Activated naive CD4-positive, alpha-beta T cell treated with anti-CD3 and anti-CD28 coated beads, Interleukin-2, amount 50 U/mL, for 72 hours (primary cell): Measurements from ENCODE around the gene MSS51. TPM values are rescaled to one million over a fixed set of nuclear protein-coding genes. Genes with fewer than 3 reads are reported as not detected.
A peak's percentile ranks its signal among the peaks of the same experiment; 100 is the strongest.

Experiments used
- ATAC-seq, 2 donors: fragments of 150-1000 bp; cut with Tn5 transposase; 2 replicates each; pipeline ENCODE4 v1.10.0; 2021; ENCODE audit warnings: mild to moderate bottlenecking in 2 of 2, moderate library complexity in 2 of 2
- DNase-seq, 2 donors: peaks; one replicate each; pipeline ENCODE4 v3.0.0; 2021 to 2022; ENCODE audit warnings: low spot score in 2 of 2
- H3K27ac Mint-ChIP-seq, 2 donors: one replicate each; pipeline ENCODE4 v1.8.0; 2022; ENCODE audit warnings: mild to moderate bottlenecking in 2 of 2, mixed read lengths in 2 of 2
- H3K36me3 Mint-ChIP-seq, 2 donors: one replicate each; pipeline ENCODE4 v1.8.0; 2022; ENCODE audit warnings: mixed read lengths in 2 of 2
- H3K9me3 Mint-ChIP-seq, 2 donors: one replicate each; pipeline ENCODE4 v1.8.0; 2022; ENCODE audit warnings: mixed read lengths in 2 of 2
- total RNA-seq, 2 donors: library from RNA; stranded (reverse); gene quantifications; one replicate each; pipeline ENCODE4 v1.2.3, GENCODE V29; 2022

MSS51 gene
- 1 to 10 TPM; 2.3 to 3.7 TPM for total RNA-seq

DNA sequence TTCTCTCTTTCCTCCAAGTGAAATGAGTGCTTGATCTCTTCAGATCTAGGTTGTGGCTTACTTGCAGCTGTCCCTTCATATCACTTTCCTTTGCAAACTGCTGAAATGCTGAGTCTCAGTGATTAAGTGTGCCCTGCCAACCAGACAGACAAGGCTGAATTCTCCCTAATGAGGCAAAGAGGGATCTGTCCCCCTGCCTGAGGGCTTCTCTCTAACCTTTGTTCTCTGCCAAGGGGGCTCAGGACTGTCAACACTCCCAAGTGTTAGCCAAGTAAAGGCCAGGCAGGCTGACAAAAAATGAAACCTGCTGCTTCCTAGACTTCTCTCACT, at the start of gene MSS51:
Gene MSS51 (minus strand): TSS at position 24 of the 330 bp plus-strand sequence. CDS start 5,277 bp downstream, outside the sequence.
- H3K36me3 Mint-ChIP-seq = no peaks in the 10 kb centered on the region
- H3K9me3 Mint-ChIP-seq = no peaks in the 10 kb centered on the region
- DNase-seq (no peak), ATAC-seq (peak in 1 of 2 donors; percentile 32)
- no peak within 1 kb of the TSS for H3K27ac Mint-ChIP-seq

DNA sequence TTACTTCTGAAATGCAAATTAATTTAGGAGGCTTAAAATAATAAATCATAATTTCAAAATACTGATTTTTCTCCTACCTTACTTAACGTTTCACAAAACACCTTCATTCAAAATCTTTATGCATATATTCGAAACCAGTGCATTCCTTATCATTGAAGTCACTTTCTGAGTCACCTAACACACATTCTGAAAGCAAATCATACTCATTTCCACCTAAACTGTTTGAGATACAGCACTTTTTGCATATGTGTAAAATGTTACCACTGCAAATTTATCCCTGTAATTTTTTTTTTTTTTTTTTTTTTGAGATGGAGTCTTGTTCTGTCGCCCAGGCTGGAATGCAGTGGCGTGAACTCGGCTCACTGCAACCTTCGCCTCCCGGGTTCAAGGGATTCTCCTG, 46.8 kb upstream of the MSS51 start:
- peak; percentile 95 to 96 for ATAC-seq
- Mint-ChIP-seq H3K27ac (peak overlapping the region in 1 of 2 donors; percentile 11), H3K9me3 (peaks cover 0 to 5% of the 10 kb centered on the region in 2 donors), H3K36me3 (peaks cover 0 to 19% of the 10 kb centered on the region in 2 donors)
- DNase-seq = no peak

DNA sequence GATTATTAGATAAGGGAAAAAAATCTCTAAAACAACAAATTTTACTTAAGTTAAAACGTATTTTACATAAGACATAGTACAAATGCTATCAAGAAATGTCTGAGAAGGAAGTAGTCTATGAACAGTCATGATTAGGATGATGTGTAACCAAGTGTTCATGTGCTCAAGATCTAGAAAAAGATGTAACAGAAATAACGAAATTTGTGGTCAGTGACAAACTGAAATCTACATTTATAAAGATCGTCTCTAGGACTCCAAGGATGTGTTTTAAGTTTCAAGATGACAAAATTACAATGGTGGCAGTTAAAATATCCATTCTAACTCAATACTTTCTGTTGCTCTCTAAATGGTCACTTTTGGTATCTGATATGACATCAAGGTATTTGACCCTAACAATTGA, 45.3 kb upstream of the MSS51 start:
- Mint-ChIP-seq H3K27ac (peak overlapping the region in 1 of 2 donors; percentile 44), H3K9me3 (peaks cover 0 to 5% of the 10 kb centered on the region in 2 donors), H3K36me3 (peaks cover 0 to 19% of the 10 kb centered on the region in 2 donors)
- ATAC-seq (peak; percentile 68 to 82), DNase-seq (no peak)

DNA sequence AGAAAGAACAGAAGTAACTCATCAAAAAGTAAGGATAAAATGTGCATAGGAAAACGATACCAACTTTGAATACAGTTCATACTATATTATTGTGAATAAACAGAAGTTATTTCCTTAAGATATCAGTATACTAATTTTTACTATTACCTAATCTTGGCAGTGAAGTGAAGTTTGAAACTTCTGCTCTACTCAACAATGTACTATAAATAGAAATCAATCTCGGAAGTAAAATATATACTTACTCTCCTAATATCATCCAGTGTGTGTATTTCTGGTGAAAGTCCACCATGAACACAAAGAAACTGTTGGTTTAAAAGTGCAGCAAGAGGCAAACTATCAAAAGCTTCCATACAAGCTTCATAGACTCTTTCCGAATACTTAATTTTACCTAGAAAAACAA, 37.9 kb upstream of the MSS51 start:
- no peak for DNase-seq
- no peak for ATAC-seq
- Mint-ChIP-seq H3K27ac (no peak overlapping the region), H3K9me3 (no peaks in the 10 kb centered on the region), H3K36me3 (no peaks in the 10 kb centered on the region)

DNA sequence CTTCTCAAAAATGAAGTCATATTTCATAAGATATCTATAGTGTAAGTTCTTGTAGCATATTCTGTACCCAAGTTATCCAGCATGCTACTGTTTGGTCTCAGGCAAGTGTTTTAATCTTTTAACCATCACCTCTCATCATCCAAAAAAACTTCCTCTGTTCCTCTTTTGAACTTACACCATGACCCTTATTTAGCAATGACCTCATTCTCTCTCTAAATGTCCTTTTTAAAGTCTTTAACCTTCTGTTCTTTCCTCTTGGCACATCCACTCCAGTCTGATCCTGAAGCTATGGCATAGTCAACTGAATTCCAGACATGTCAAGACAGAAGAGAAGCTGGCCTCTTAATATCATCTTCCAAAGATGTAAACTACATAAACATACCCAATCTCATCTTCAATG, 36.2 kb upstream of the MSS51 start:
- DNase-seq (no peak), ATAC-seq (no peak)
- Mint-ChIP-seq H3K36me3 (no peaks in the 10 kb centered on the region), H3K27ac (no peak overlapping the region), H3K9me3 (no peaks in the 10 kb centered on the region)

DNA sequence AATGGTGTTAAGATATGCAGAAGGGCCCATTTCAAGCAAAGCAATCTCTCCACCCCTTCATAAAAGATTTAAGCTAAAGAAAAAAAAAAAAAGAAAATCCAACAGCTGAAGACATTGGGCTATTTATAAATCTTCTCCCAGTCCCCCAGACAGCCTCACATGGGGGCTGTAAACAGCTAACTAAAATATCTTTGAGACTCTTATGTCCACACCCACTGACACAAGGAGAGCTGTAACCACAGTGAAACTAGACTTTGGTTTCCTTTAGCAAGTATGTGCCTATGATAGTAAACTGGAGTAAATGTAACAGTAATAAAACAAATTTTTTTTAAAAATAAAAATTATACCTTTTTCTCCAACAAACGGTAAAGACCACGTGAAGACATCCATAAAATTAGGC, 33.8 kb upstream of the MSS51 start:
- no peaks in the 10 kb centered on the region for H3K36me3 Mint-ChIP-seq
- DNase-seq (no peak), ATAC-seq (no peak)
- H3K27ac Mint-ChIP-seq = no peak overlapping the region
- H3K9me3 Mint-ChIP-seq = no peaks in the 10 kb centered on the region

DNA sequence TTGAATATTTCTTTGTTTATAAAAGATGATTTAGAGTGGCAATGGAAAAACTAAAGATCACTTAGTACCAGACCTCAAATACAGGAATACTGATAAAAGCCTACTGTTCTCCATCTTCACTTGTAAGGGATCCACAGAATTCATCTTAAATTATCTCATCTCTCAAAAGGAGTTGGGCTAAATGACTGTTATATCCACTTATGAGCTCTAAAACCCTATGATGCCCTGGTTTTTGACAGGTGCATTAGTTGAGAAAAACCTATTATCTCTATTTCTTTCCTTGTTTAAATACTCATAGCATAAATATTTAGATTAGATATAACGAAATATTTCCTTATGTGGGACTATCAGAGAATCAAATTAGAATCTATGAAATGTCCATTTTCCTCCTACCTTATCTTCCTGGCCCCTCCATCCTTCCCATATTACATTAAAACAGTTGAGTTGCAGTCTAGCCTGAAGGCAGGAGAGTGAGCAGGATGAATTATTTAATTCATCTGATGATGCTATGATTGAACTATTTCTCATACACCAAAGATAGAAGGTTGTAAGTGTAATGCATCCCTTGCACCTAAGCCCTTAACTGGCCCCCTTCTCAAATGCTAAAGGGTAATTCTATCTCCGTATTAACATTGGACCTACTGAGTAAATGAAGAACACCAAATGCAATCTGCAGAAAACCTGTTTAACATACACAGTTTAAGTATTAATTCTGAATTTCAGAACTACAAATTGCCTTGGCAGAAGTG, 32.8 kb upstream of the MSS51 start:
- Mint-ChIP-seq H3K9me3 (no peaks in the 10 kb centered on the region), H3K27ac (peak overlapping the region in 1 of 2 donors; percentile 44), H3K36me3 (no peaks in the 10 kb centered on the region)
- DNase-seq (no peak), ATAC-seq (no peak)

DNA sequence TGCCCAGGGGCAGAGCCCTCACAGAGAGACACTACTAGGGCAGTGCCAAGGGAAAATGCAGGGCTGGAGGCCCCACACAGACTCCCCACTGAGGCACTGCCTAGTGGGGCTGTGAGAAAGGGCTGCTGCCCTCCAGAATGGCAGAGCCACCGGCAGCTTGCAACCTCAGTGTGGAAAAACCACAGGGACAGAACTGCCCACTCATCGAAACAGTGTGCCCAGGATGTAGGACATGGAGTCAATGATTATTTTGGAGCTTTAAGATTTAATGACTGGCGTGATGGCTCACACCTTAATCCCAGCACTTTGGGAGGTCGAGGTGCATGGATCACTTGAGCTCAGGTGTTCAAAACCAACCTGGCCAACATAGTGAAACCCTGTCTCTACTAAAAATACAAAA, 27.5 kb upstream of the MSS51 start:
- H3K36me3 Mint-ChIP-seq = peaks cover 0 to 6% of the 10 kb centered on the region in 2 donors
- DNase-seq (no peak), ATAC-seq (no peak)
- peak overlapping the region in 1 of 2 donors; percentile 2 for H3K27ac Mint-ChIP-seq
- no peaks in the 10 kb centered on the region for H3K9me3 Mint-ChIP-seq

DNA sequence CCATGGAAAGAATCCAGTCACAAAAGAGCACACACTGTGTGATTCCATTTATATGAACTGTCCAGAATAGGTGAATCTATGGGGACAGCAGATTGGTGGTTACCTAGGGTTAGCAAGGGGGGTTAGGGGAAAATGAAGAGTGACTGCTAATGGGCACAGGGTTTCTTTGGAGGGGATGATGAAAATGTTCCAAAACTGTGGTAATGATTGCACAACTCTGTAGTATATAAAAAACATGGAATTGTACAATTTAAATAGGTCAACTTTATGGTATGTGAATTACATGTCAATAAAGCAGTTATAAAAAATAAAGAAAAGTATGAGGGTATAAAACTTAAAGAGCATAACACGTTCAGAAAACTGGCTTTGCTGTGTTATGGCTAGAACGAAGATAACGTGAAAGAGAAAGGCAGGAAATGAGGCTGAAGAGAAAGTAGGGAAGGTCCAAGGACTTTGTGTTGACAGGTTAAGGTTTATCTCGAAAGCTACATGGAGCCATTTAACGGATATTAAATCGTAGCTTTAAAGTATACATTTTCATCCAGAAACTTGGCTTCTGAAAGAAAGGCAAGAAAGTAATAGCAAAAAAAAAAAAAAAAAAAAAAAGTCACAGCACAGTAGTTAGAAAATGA, 26.4 kb upstream of the MSS51 start:
- H3K36me3 Mint-ChIP-seq = peaks cover 0 to 6% of the 10 kb centered on the region in 2 donors
- H3K9me3 Mint-ChIP-seq = no peaks in the 10 kb centered on the region
- ATAC-seq (no peak), DNase-seq (no peak)
- no peak overlapping the region for H3K27ac Mint-ChIP-seq

DNA sequence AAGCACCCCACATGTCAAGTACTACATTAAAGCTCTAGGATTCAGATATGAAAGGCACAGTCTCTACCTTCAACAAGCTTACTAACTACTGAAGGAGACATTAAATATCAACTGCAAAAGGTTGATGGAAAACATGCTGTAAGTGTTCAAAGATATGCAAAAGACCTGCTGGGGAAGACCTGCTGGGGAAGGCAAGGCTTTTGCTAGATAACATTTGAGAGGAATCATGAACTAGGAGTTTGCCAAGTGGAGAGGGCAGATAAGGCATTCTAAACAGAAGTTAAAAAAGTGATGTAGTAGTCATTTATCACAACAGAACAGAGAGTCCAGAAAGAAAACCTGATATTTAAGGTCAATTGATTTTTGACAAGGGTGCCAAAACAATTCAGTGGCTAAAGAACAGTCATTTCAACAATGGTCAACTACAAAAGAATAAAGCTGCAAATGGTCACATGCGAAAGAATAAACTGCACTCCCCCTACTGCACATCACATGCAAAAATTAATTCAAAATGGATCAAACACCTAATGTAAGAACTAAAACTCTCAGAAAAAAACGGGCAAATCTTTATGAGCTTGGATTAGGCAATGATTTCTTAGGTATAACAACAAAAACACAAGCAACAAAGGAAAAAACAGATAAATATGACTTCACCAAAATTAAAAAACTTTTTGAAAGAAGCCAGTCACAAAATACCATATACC, 23.0 kb upstream of the MSS51 start:
- H3K27ac Mint-ChIP-seq = no peak overlapping the region
- DNase-seq = no peak
- ATAC-seq = no peak
- peaks cover 0 to 6% of the 10 kb centered on the region in 2 donors for H3K36me3 Mint-ChIP-seq
- H3K9me3 Mint-ChIP-seq = no peaks in the 10 kb centered on the region

DNA sequence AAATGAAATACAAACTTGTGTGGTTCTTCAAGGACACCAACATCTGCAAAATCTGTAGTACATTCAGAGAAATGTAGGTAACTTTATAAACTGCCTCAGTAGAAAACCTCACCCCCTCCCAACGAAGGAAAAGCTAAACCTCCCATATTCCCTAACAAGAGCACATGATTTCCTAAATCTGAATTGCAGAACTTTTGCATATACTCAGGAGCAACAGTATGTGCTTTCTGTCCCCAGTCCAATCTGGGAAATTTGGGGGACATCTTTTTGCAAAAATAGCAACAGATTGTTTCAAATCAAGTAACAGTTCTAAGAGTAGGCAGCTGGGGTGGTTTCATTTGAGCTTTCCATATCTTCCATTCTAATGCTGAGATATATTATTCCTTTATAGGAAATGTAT, 15.8 kb upstream of the MSS51 start:
- no peaks in the 10 kb centered on the region for H3K36me3 Mint-ChIP-seq
- H3K9me3 Mint-ChIP-seq = no peaks in the 10 kb centered on the region
- no peak overlapping the region for H3K27ac Mint-ChIP-seq
- DNase-seq = no peak
- ATAC-seq = no peak

DNA sequence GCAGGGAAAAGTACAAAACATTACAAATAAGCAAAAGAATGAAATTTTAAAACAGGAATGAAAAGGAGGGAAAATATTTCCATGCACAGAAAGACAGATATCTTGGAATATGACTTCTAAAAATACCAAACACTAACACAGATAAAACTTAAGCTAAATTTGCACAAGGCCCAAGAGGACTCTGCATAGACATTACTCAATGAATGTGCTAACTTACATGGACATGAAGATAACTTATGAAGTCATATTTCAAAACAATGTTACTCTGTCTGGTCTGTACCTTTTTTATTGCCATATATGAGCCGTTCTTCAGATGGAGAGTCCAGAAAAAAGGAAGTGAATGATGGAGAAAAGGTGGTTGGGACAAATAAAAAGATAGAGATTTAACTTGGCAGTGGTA, 15.0 kb upstream of the MSS51 start:
- no peaks in the 10 kb centered on the region for H3K9me3 Mint-ChIP-seq
- ATAC-seq (no peak), DNase-seq (no peak)
- no peaks in the 10 kb centered on the region for H3K36me3 Mint-ChIP-seq
- no peak overlapping the region for H3K27ac Mint-ChIP-seq

DNA sequence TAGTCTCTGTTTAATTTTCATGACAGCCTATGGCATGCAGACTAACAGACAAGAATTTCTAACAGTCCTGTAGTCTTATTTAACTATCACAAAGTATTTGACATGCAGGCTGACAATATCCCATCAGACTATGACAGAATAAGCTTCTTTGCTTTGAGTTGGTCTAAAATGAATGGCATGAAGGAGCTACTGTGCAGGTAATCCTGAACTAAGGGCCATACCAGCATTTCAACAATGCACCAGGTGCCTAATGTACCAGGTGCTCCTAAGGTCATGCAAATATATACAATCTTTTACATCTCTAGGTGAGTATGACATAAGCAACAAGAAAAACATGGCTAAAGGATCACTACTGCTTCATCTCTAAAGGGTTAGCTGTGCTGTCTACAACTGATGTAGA, 13.6 kb upstream of the MSS51 start:
- Mint-ChIP-seq H3K36me3 (no peaks in the 10 kb centered on the region), H3K27ac (no peak overlapping the region), H3K9me3 (no peaks in the 10 kb centered on the region)
- ATAC-seq = no peak
- DNase-seq = no peak

DNA sequence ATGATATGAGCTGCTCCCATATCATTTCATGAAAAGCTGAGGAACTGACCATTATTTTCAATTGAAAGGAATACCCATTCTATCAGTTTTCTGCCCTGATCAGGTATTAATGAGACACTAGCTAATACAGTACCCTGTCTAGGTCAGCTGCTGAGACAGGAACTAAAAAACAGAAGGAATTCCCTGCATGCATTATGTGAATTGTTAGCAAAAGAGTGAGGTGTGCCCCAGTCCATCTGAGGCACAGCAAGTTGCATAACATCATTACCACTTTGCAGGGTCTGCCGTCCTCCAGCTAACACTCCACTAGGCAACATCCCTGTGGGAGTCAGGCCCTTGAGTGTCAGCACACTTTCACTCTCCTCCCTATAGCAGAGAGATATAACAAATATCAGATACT, 11.1 kb upstream of the MSS51 start:
- DNase-seq = no peak
- no peak for ATAC-seq
- H3K27ac Mint-ChIP-seq = no peak overlapping the region
- no peaks in the 10 kb centered on the region for H3K9me3 Mint-ChIP-seq
- no peaks in the 10 kb centered on the region for H3K36me3 Mint-ChIP-seq

DNA sequence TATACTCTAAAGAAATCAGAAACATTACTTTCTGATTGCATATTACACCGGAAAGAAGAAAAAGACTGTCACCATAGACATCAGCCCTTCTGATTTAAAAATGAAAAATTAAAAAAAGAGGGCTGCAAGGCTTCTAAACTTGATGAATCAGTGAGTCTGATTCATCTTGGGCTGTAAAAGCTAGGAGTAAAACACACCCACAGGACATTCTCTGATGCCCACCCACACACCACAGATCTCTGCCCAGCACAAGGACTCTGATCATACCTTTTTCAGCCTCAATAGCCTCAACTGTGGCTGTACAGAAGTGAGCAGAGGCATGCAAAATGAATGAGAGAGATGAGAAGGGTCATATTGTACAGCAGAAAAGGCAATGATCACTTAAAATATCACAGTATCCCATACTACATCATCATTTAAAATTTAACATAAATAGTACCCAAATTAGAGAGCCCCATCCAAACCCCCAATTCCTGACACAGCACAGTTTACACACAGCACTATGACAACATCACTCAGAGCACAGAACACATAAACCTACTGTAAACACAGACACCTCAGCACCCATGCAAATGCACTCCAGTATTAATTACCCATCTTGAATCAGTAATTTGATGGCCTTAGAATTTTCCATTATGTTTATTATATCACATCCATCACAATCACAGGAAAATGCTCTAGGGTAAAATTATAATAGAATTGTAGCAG, 6.4 kb upstream of the MSS51 start:
- Mint-ChIP-seq H3K36me3 (no peaks in the 10 kb centered on the region), H3K27ac (peak overlapping the region in 1 of 2 donors; percentile 32), H3K9me3 (no peaks in the 10 kb centered on the region)
- ATAC-seq = peak; percentile 68 to 72
- no peak for DNase-seq

DNA sequence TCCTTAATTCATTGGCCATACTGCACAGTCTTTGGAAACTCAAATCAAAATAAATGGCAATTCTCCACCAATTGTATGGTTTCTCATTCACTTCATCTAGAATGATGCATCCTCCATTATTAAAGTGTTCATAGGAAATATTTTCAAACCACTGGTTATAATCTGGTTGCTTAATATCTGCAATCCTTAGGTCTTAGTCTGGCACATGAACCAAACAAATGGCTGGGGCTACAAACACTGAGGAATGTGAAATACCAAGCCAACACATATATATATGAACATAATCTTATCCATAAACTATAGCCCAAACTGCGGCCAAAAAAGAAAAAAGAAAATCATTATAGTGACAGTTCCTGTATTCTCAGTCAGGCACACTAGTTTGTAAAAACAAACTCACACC, 5.7 kb upstream of the MSS51 start:
- Mint-ChIP-seq H3K36me3 (no peaks in the 10 kb centered on the region), H3K27ac (peak overlapping the region in 1 of 2 donors; percentile 32), H3K9me3 (no peaks in the 10 kb centered on the region)
- no peak for ATAC-seq
- DNase-seq = no peak
